ENCODE measurements around the gene NHSL1. TPM values are rescaled to one million over a fixed set of nuclear protein-coding genes. Genes with fewer than 3 reads are reported as not detected.

Gene NHSL1
- total RNA-seq, 4 donors from 2014 or later, result 44.4 to 70.9 (median 53.2) TPM

DNA sequence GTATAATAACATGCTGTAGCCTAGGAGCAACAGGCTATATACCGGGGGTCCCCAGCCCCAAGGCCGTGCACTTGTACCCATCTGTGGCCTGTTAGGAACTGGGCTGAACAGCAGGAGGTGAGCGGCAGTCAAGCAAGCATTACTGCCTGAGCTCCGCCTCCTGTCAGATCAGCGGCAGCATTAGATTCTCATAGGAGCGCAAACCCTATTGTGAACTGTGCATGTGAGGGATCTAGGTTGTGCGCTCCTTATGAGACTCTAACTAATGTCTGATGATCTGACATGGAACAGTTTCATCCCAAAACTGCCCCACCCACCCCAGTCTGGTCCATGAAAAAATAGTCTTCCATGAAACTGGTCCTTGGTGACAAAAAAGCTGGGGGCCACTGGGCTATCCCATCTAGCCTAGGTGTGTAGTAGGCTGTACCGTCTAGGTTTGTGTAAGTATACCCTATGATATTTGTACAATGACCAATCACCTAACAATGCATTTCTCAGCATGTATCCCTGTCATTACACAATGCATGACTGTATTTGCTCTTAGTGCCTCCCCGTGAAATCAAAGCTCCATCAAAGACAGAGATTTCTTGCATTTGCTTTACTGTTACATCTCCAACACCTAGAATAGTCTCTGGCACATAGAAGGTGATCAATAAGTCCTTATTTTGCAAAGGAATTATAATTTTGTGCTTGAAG lies 30.8 kb downstream of the NHSL1 start:
- intact Hi-C loops (cut with DNase I; ENCODE audit: low total_unique reads), result no loop called here
- no peak for DNase-seq (ENCODE audit: low spot score in 2 of 2)
- no peak for TF ChIP-seq CTCF (IDR thresholded peaks at IDR 0.05)
- TF ChIP-seq POLR2A (IDR thresholded peaks at IDR 0.05), result no peak
- no peak overlapping the region for H3K4me3 ChIP-seq (ENCODE audit: low read depth, poor library complexity, severe bottlenecking)
- WGBS, 2 donors, result 92 to 95% methylated on average over 7 to 9 of the region's 9 CpGs

- DNase-seq (ENCODE audit: low spot score in 2 of 2), result no peak
- H3K4me3 ChIP-seq (ENCODE audit: low read depth, poor library complexity, severe bottlenecking), result no peak overlapping the region
- intact Hi-C loops (cut with DNase I; ENCODE audit: low total_unique reads), result no loop called here
- TF ChIP-seq POLR2A (IDR thresholded peaks at IDR 0.05) (no peak), CTCF (IDR thresholded peaks at IDR 0.05) (no peak)
Observed at GRCh38 chr6:138467901-138468300, 31.4 kb downstream of the NHSL1 start.

DNA sequence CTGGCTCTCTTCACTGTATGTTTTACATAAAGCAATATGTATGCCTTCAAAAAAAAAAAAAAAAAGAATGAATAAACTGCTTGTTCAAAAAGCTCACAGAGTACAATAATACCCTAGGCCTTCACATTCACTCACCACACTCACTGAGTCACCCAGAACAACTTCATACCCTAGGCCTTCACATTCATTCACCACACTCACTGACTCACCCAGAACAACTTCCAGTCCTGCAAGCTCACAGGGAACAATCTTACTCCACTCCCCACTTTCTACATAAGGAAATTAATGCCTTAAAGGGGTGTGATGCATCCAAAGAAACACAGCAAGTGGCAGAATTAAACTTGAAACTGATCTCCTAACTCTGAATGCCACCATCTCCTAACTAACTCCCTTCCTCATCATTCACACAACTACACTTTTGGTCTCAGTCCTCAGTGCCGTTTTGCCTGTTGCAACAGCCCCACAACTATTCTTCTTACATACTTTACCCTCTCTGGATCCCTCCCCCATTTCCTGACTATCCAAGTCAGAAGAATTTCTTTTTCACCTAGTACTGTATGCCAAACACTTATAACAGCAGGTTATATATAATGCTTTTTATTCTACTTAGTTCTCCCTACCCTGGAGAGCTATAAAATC lies 34.2 kb downstream of the NHSL1 start:
- TF ChIP-seq POLR2A (IDR thresholded peaks at IDR 0.05) (no peak), CTCF (IDR thresholded peaks at IDR 0.05) (no peak)
- 37 to 40% methylated on average over 1 of the region's 1 CpG for WGBS, 2 donors
- no peak overlapping the region for H3K4me3 ChIP-seq (ENCODE audit: low read depth, poor library complexity, severe bottlenecking)
- DNase-seq (ENCODE audit: low spot score in 2 of 2), result no peak
- intact Hi-C loops (cut with DNase I; ENCODE audit: low total_unique reads), result no loop called here

- DNase-seq (ENCODE audit: low spot score in 2 of 2), result no peak
- no peak overlapping the region for H3K4me3 ChIP-seq (ENCODE audit: low read depth, poor library complexity, severe bottlenecking)
- TF ChIP-seq CTCF (IDR thresholded peaks at IDR 0.05) (no peak), POLR2A (IDR thresholded peaks at IDR 0.05) (no peak)
- intact Hi-C loops (cut with DNase I; ENCODE audit: low total_unique reads), result no loop called here
- 93 to 98% methylated on average over 20 of the region's 20 CpGs for WGBS, 2 donors
Observed at GRCh38 chr6:138464085-138464484, 35.2 kb downstream of the NHSL1 start.

GRCh38 chr6:138461647-138462046 lies 37.6 kb downstream of the NHSL1 start:
- no peak for TF ChIP-seq CTCF (IDR thresholded peaks at IDR 0.05)
- no peak for TF ChIP-seq POLR2A (IDR thresholded peaks at IDR 0.05)
- DNase-seq (ENCODE audit: low spot score in 2 of 2), result no peak
- 89 to 96% methylated on average over 1 of the region's 1 CpG for WGBS, 2 donors
- no peak overlapping the region for H3K4me3 ChIP-seq (ENCODE audit: low read depth, poor library complexity, severe bottlenecking)
- intact Hi-C loops (cut with DNase I; ENCODE audit: low total_unique reads), result no loop called here
